HG03520 (cell line): Measurements from ENCODE around the gene GRAP.

Experiments used
- ATAC-seq: cut with Tn5 transposase; IDR thresholded peaks from one replicate; pipeline ENCODE4 v1.9.1; 2021; ENCODE audit warnings: mild to moderate bottlenecking, moderate library complexity; ENCODE audit not compliant: unreplicated experiment

Gene GRAP

GRCh38 chr17:18986541-18987229, 60.1 kb downstream of the GRAP start:
- no peak for ATAC-seq

- ATAC-seq, result no peak
Observed at GRCh38 chr17:18985475-18985874, 61.3 kb downstream of the GRAP start.

- no peak for ATAC-seq
Observed at GRCh38 chr17:18984273-18985114, 62.3 kb downstream of the GRAP start.

- ATAC-seq, result no peak
Observed at GRCh38 chr17:18981642-18982424, 64.9 kb downstream of the GRAP start.

GRCh38 chr17:18981335-18981641, 65.5 kb downstream of the GRAP start:
- no peak for ATAC-seq

- no peak for ATAC-seq
Observed at GRCh38 chr17:18980682-18981334, 65.9 kb downstream of the GRAP start.

GRCh38 chr17:18978655-18979054, 68.1 kb downstream of the GRAP start:
- ATAC-seq, result no peak

- ATAC-seq, result no peak
Observed at GRCh38 chr17:18978050-18978449, 68.7 kb downstream of the GRAP start.

GRCh38 chr17:18977646-18978045, 69.1 kb downstream of the GRAP start:
- ATAC-seq, result no peak

- no peak for ATAC-seq
Observed at GRCh38 chr17:18977021-18977420, 69.7 kb downstream of the GRAP start.

- no peak for ATAC-seq
Observed at GRCh38 chr17:18976201-18976600, 70.6 kb downstream of the GRAP start.

GRCh38 chr17:18975597-18975996, 71.2 kb downstream of the GRAP start:
- ATAC-seq, result no peak

- no peak for ATAC-seq
Observed at GRCh38 chr17:18974407-18975149, 72.2 kb downstream of the GRAP start.

GRCh38 chr17:18971801-18972200, 75.0 kb downstream of the GRAP start:
- ATAC-seq, result no peak
